Measurements from ENCODE around the gene TBC1D5.
"Not testable (repeated sequence)": the region's sequence is repeated elsewhere in the genome, so short reads cannot be mapped to it uniquely, and the experiment has no call there.

Gene TBC1D5

DNA sequence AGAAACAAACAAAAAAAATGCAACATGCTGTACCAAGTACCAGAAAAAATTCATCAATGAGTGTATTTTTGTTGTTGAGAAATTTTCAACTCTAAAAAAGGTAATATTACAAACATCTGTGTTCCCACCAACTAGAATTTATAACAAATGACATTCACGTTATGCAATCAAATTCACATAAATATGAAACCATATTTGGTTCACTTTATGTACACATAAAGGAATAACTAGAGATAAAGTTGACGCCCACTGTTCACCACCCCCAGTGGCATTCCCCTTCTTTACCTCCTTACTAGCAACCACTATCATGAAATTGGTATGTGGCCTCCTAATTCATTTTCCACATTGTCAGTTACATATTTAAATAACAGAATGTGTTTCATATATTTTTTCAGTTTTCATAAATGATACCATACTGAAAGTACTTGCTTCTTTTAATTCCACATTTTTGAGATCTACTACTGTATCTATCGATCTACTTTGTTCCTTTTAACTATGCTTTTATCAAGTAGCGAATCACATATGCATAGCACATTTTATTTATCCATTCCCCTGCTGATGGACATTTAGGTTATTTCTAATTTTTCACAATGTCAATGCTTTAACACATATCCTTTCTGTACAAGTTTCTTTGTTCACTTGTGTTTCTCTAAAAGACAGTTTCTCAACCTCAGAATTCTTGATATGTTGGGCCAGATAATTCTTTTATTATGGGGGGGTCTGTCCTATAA is 34.5 kb downstream of the TBC1D5 start:
- Histone ChIP-seq H3K9me3 (ENCODE audit: control insufficient read depth in 1 of 2, low read length in 2 of 2) (no peaks in the 10 kb centered on the region), H3K36me3 (ENCODE audit: control insufficient read depth in 1 of 2, insufficient read depth in 2 of 2, low read length in 2 of 2) (no peaks in the 10 kb centered on the region)

DNA sequence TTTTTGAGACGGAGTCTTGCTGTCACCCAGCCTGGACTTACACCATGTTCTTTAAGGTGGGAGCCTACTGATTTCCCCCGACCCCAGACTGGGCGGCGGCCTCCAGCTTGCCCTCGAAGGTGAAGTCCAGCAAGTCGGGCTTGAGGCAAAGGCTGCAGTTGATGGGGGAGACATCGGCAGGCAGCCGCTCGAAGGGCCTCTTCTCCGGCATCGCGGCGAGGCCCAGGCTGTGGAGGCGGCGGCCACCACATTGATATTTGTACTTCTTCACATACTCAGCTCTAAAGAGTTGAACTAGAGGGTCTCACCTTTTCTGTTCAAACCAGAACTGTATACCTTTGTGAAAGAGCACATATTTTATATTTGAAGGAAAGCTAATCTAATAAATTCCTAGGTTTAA is 36.4 kb downstream of the TBC1D5 start:
- not testable (repeated sequence) for H3K27me3 ChIP-seq (ENCODE audit: low read depth, low read length); H3K36me3 ChIP-seq (ENCODE audit: control insufficient read depth in 1 of 2, insufficient read depth in 2 of 2, low read length in 2 of 2); H3K9me3 ChIP-seq (ENCODE audit: control insufficient read depth in 1 of 2, low read length in 2 of 2); H3K4me3 ChIP-seq (ENCODE audit: low read depth in 1 of 2, low read length in 2 of 2); H3K27ac ChIP-seq (ENCODE audit: low read length); H3K4me1 ChIP-seq (ENCODE audit: control insufficient read depth in 1 of 2, insufficient read depth in 2 of 2, low read length in 2 of 2)

More for the DNA sequence above, 34.5 kb downstream of the TBC1D5 start:
- Histone ChIP-seq H3K27ac (ENCODE audit: low read length) (no peak overlapping the region), H3K27me3 (ENCODE audit: low read depth, low read length) (no peaks in the 10 kb centered on the region), H3K4me3 (ENCODE audit: low read depth in 1 of 2, low read length in 2 of 2) (no peak overlapping the region), H3K4me1 (ENCODE audit: control insufficient read depth in 1 of 2, insufficient read depth in 2 of 2, low read length in 2 of 2) (no peaks in the 10 kb centered on the region)

DNA sequence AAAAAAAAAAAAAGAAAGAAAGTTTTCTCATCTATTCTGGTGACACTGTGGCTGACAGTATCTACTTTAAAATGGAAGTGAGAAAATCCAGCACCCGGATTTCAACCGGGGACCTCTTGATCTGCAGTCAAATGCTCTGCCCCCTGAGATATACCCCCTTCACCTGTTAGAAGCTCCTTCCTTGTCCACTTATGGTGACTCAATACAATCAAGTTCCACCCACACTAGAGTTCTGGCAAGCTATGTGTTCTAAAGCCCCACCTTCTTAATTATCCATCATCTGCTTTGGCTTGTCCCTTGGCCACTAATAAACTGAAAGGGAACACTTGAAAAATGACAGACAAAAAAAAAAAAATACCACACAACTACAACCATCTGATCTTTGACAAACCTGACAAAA is 42.6 kb downstream of the TBC1D5 start:
- H3K36me3 ChIP-seq (ENCODE audit: control insufficient read depth in 1 of 2, insufficient read depth in 2 of 2, low read length in 2 of 2); H3K9me3 ChIP-seq (ENCODE audit: control insufficient read depth in 1 of 2, low read length in 2 of 2); H3K4me1 ChIP-seq (ENCODE audit: control insufficient read depth in 1 of 2, insufficient read depth in 2 of 2, low read length in 2 of 2): not testable (repeated sequence)

DNA sequence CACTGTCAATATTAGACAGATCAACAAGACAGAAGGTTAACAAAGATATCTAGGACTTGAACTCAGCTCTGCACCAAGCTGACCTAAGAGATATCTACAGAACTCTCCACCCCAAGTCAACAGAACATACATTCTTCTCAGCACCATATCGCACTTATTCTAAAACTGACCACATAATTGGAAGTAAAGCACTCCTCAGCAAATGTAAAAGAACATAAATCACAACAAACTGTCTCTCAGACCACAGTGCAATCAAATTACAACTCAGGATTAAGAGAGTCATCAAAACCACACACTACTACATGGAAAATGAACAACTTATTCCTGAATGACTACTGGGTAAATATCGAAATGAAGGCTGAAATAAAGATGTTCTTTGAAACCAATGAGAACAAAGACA is 46.8 kb downstream of the TBC1D5 start:
- not testable (repeated sequence) for H3K27me3 ChIP-seq (ENCODE audit: low read depth, low read length); H3K27ac ChIP-seq (ENCODE audit: low read length); H3K4me3 ChIP-seq (ENCODE audit: low read depth in 1 of 2, low read length in 2 of 2); H3K4me1 ChIP-seq (ENCODE audit: control insufficient read depth in 1 of 2, insufficient read depth in 2 of 2, low read length in 2 of 2); H3K36me3 ChIP-seq (ENCODE audit: control insufficient read depth in 1 of 2, insufficient read depth in 2 of 2, low read length in 2 of 2); H3K9me3 ChIP-seq (ENCODE audit: control insufficient read depth in 1 of 2, low read length in 2 of 2)

More for the DNA sequence above, 42.6 kb downstream of the TBC1D5 start:
- H3K27me3 ChIP-seq (ENCODE audit: low read depth, low read length); H3K4me3 ChIP-seq (ENCODE audit: low read depth in 1 of 2, low read length in 2 of 2); H3K27ac ChIP-seq (ENCODE audit: low read length): not testable (repeated sequence)

DNA sequence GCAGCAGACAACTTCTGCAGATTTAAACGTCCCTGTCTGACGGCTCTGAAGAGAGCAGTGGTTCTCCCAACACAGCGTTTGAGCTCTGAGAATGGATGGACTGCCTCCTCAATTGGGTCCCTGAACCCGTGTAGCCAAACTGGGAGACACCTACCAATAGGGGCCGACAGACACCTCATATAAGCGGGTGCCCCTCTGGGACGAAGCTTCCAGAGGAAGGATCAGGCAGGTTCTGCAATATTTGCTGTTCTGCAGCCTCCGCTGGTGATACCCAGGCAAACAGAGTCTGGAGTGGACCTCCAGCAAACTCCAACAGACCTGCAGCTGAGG is 48.8 kb downstream of the TBC1D5 start:
- not testable (repeated sequence) for H3K36me3 ChIP-seq (ENCODE audit: control insufficient read depth in 1 of 2, insufficient read depth in 2 of 2, low read length in 2 of 2); H3K27ac ChIP-seq (ENCODE audit: low read length); H3K4me3 ChIP-seq (ENCODE audit: low read depth in 1 of 2, low read length in 2 of 2); H3K9me3 ChIP-seq (ENCODE audit: control insufficient read depth in 1 of 2, low read length in 2 of 2); H3K27me3 ChIP-seq (ENCODE audit: low read depth, low read length); H3K4me1 ChIP-seq (ENCODE audit: control insufficient read depth in 1 of 2, insufficient read depth in 2 of 2, low read length in 2 of 2)

DNA sequence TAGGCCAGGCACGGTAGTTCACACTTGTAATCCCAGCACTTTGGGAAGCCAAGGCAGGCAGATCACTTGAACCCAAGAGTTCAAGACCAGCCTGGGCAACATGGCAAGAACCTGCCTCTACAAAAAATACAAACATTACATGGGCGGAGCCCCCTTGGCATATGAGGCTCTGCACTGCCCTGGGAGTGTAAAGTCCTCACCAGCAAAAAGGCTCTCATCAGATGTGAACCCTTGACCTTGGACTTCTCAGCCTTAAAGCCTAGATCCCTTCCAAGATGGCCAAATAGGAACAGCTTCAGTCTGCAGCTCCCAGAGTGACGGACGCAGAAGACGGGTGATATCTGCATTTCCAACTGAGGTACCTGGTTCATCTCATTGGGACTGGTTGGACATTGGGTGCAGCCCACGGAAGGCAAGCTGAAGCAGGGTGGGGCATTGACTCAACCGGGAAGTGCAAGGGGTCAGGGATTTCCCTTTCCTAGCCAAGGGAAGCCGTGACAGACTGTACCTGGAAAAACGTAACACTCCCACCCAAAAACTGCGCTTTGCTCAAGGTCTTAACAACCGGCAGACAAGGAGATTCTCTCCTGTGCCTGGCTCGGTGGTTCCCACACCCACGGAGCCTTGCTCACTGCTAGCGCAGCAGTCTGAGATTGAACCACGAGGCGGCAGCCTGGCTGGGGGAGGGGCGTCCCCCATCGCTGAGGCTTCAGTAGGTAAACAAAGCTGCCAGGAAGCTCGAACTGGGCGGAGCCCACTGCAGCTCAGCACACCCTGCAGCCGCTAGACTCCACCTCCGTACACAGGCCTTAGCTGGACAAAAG is 49.4 kb downstream of the TBC1D5 start:
- not testable (repeated sequence) for H3K4me3 ChIP-seq (ENCODE audit: low read depth in 1 of 2, low read length in 2 of 2); H3K27me3 ChIP-seq (ENCODE audit: low read depth, low read length); H3K4me1 ChIP-seq (ENCODE audit: control insufficient read depth in 1 of 2, insufficient read depth in 2 of 2, low read length in 2 of 2); H3K27ac ChIP-seq (ENCODE audit: low read length); H3K36me3 ChIP-seq (ENCODE audit: control insufficient read depth in 1 of 2, insufficient read depth in 2 of 2, low read length in 2 of 2); H3K9me3 ChIP-seq (ENCODE audit: control insufficient read depth in 1 of 2, low read length in 2 of 2)

DNA sequence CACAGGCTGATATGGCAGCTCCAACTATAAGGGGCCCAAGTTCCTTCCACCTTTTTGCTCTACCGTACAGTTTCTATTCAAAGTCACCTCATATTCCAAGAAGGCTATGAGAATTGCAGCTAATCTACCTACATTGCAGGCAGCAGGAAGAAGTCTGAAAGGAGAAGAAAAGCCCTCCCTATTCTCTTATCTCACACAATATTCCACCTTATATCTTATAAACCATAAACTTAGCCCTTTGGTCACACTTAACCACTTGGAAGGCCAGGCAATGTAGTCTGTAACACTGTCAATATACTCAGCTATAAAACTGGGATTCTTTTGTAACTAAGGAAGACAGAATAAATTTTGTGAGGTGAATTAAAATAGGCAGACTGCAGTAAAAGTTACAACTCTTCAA is 54.9 kb downstream of the TBC1D5 start:
- H3K4me3 ChIP-seq (ENCODE audit: low read depth in 1 of 2, low read length in 2 of 2) = no peak overlapping the region
- no peaks in the 10 kb centered on the region for H3K27me3 ChIP-seq (ENCODE audit: low read depth, low read length)
- no peaks in the 10 kb centered on the region for H3K4me1 ChIP-seq (ENCODE audit: control insufficient read depth in 1 of 2, insufficient read depth in 2 of 2, low read length in 2 of 2)

DNA sequence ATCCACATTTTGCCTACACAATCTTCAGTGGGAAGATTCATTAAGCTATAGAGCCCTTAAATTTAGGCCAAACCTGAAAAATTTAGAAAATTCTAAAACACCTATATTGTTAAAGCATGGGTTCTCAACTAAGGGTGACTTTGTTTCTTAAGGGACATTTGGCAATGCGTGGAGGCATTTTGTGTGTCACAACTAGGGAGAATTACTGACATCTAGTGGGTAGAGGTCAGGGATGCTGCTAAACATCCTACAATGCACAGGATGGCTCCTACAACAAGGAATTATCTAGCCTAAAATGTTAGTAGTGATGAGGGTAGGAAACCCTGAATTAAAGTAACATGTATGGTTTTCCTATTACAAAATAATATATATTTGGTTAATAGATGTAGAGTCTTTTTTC is 55.8 kb downstream of the TBC1D5 start:
- Histone ChIP-seq H3K9me3 (ENCODE audit: control insufficient read depth in 1 of 2, low read length in 2 of 2) (no peaks in the 10 kb centered on the region), H3K36me3 (ENCODE audit: control insufficient read depth in 1 of 2, insufficient read depth in 2 of 2, low read length in 2 of 2) (no peaks in the 10 kb centered on the region), H3K27ac (ENCODE audit: low read length) (no peak overlapping the region), H3K27me3 (ENCODE audit: low read depth, low read length) (no peaks in the 10 kb centered on the region), H3K4me1 (ENCODE audit: control insufficient read depth in 1 of 2, insufficient read depth in 2 of 2, low read length in 2 of 2) (no peaks in the 10 kb centered on the region), H3K4me3 (ENCODE audit: low read depth in 1 of 2, low read length in 2 of 2) (no peak overlapping the region)

More for the DNA sequence above, 54.9 kb downstream of the TBC1D5 start:
- Histone ChIP-seq H3K9me3 (ENCODE audit: control insufficient read depth in 1 of 2, low read length in 2 of 2) (no peaks in the 10 kb centered on the region), H3K36me3 (ENCODE audit: control insufficient read depth in 1 of 2, insufficient read depth in 2 of 2, low read length in 2 of 2) (no peaks in the 10 kb centered on the region), H3K27ac (ENCODE audit: low read length) (no peak overlapping the region)

DNA sequence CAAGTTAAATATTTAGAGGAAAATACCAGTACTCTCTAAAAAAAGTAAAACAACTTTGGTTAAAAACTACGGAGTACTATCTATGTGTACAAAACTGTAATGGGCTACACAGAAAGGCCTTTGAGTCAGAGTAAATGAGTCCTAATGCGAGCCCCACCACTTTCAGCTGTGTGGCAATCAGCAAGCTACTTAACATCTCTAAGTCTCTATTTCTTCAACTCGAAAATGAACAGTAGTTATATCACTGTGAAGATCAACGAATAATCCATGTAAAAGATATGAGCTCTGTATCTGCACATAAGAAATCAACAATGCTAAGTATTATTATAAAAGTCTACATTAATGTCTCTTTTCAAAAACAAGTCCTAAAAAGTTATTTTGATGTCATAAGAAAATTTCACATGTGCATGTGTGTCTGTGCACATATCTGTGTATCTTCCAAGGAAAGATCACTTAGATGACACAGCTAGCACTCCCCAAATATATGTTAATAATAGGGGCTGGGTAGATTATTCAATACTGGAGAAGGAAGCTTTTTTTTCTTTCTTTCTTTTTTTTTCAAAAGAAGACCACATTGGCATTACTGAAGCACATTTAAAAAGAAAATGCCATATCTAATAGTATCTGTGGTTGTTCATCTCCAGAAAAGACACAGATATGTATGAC is 58.8 kb downstream of the TBC1D5 start:
- no peak overlapping the region for H3K4me3 ChIP-seq (ENCODE audit: low read depth in 1 of 2, low read length in 2 of 2)
- H3K4me1 ChIP-seq (ENCODE audit: control insufficient read depth in 1 of 2, insufficient read depth in 2 of 2, low read length in 2 of 2) = peaks cover 0 to 7% of the 10 kb centered on the region in 2 donors
- H3K9me3 ChIP-seq (ENCODE audit: control insufficient read depth in 1 of 2, low read length in 2 of 2) = no peaks in the 10 kb centered on the region
- H3K36me3 ChIP-seq (ENCODE audit: control insufficient read depth in 1 of 2, insufficient read depth in 2 of 2, low read length in 2 of 2) = no peaks in the 10 kb centered on the region
- H3K27ac ChIP-seq (ENCODE audit: low read length) = no peak overlapping the region
- no peaks in the 10 kb centered on the region for H3K27me3 ChIP-seq (ENCODE audit: low read depth, low read length)

DNA sequence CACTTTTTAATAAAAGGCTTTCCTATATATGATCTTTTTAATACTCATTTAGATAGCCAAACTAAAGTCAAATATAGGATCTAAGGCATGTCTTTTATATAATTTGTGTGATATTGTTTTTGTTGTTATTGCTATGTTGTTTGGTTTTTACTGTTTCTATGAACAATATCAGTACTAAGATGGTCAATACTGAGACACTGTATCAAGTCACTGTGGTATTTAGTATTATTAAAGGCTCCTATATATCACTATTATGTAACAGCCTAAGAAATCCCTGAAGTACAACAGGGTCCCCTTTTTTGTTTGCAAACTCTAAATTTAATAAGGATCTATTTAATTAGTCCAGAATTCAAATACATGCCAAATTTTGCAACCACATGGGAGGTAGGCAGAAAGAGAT is 61.9 kb downstream of the TBC1D5 start:
- H3K4me3 ChIP-seq (ENCODE audit: low read depth in 1 of 2, low read length in 2 of 2) = no peak overlapping the region

DNA sequence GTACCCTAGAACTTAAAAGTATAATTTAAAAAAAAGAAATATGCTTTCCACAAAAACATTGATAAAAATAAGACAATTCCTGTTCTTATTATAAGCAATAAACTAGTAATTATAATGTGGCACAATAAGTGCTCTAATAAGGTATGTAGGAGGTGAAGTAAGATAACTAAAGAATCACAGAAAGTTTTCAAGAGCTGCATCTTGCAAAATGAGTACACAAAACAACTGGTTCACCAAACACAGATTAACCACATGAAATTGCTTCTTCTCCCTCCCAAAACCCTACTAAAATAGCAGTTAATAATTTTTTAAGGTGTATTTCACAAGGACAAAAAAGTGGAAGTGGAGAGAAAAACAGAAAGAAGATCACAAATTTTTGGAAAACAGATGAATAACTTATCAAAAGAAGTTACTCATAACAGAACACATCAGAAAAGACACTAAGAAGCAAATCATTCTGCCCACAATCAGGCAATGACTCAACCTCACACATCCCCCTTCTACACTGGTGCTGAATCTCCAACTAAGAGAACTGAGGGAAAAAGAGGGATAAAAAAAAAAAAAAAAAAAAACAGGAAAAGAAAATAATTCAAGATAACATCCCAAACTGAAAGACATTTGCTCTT is 64.2 kb downstream of the TBC1D5 start:
- no peak overlapping the region for H3K27ac ChIP-seq (ENCODE audit: low read length)
- H3K4me1 ChIP-seq (ENCODE audit: control insufficient read depth in 1 of 2, insufficient read depth in 2 of 2, low read length in 2 of 2) = peaks cover 0 to 7% of the 10 kb centered on the region in 2 donors
- no peaks in the 10 kb centered on the region for H3K9me3 ChIP-seq (ENCODE audit: control insufficient read depth in 1 of 2, low read length in 2 of 2)
- H3K27me3 ChIP-seq (ENCODE audit: low read depth, low read length) = no peaks in the 10 kb centered on the region
- H3K4me3 ChIP-seq (ENCODE audit: low read depth in 1 of 2, low read length in 2 of 2) = no peak overlapping the region
- no peaks in the 10 kb centered on the region for H3K36me3 ChIP-seq (ENCODE audit: control insufficient read depth in 1 of 2, insufficient read depth in 2 of 2, low read length in 2 of 2)

More for the DNA sequence above, 61.9 kb downstream of the TBC1D5 start:
- peaks cover 0 to 7% of the 10 kb centered on the region in 2 donors for H3K4me1 ChIP-seq (ENCODE audit: control insufficient read depth in 1 of 2, insufficient read depth in 2 of 2, low read length in 2 of 2)
- no peaks in the 10 kb centered on the region for H3K36me3 ChIP-seq (ENCODE audit: control insufficient read depth in 1 of 2, insufficient read depth in 2 of 2, low read length in 2 of 2)
- no peaks in the 10 kb centered on the region for H3K27me3 ChIP-seq (ENCODE audit: low read depth, low read length)
- no peaks in the 10 kb centered on the region for H3K9me3 ChIP-seq (ENCODE audit: control insufficient read depth in 1 of 2, low read length in 2 of 2)
- no peak overlapping the region for H3K27ac ChIP-seq (ENCODE audit: low read length)
